Activated naive CD4-positive, alpha-beta T cell treated with anti-CD3 and anti-CD28 coated beads, Interleukin-2, amount 10 ng/mL, durations not matched to agents 7 days and 5 days (primary cell): ENCODE results near the gene GTF2IRD1.
"Not testable (repeated sequence)": the region's sequence is repeated elsewhere in the genome, so short reads cannot be mapped to it uniquely, and the experiment has no call there.

Source experiments
- CTCF ChIA-PET: fragments of 350-600 bp; sonication (Branson Sonifier 250); formaldehyde crosslinking; loops from one replicate; lab custom pipeline; 2021; ENCODE audit warnings: antibody characterized with exemption; lab: Charles Lee
- DNase-seq: peaks from one replicate; pipeline ENCODE4 v3.0.0-alpha.2; 2020
- H3K27ac Mint-ChIP-seq: one replicate; pipeline ENCODE4 v1.8.0; 2021; ENCODE audit warnings: mild to moderate bottlenecking, moderate library complexity, mixed read lengths
- H3K27me3 Mint-ChIP-seq: one replicate; pipeline ENCODE4 v1.8.0; 2021; ENCODE audit warnings: mild to moderate bottlenecking, mixed read lengths
- H3K36me3 Mint-ChIP-seq: one replicate; pipeline ENCODE4 v1.8.0; 2021; ENCODE audit warnings: mixed read lengths
- H3K4me1 Mint-ChIP-seq: one replicate; pipeline ENCODE4 v1.8.0; 2021; ENCODE audit warnings: mixed read lengths
- H3K4me3 Mint-ChIP-seq: one replicate; pipeline ENCODE4 v1.8.0; 2021; ENCODE audit warnings: mild to moderate bottlenecking, moderate library complexity, mixed read lengths
- H3K9me3 Mint-ChIP-seq: one replicate; pipeline ENCODE4 v1.8.0; 2021; ENCODE audit warnings: mixed read lengths

Gene GTF2IRD1

DNA sequence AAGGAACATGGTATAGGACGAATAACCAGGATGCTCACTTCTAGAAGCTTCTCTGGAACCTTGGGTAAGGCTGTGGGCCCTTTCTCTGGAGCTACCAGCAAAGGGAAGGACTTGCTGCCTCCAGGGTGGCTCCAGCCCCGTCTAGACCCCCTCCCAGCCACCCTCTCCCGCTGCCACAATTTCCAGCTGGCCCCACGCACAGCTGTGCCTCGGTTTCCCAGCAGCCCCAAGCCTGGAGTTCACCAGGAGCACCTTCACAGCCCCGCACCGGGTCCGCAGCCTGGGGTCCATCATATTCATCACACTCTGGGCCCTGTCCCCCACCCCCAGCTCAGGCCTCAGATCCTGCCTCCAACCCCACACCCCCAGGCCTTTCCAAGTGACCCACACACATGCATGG, 35.6 kb upstream of the GTF2IRD1 start:
- Mint-ChIP-seq H3K27ac (peak overlapping the region; percentile 6), H3K4me1 (no peaks in the 10 kb centered on the region), H3K9me3 (no peaks in the 10 kb centered on the region), H3K27me3 (peaks cover 12% of the 10 kb centered on the region), H3K36me3 (no peaks in the 10 kb centered on the region), H3K4me3 (no peak overlapping the region)
- CTCF ChIA-PET: interaction anchor here (0.7 to 3.4 kb wide), 4 partner anchors 107 to 149 kb away, joined by 3 to 44 read pairs (median 4); no protein-coding TSS in a partner anchor
- no peak for DNase-seq

DNA sequence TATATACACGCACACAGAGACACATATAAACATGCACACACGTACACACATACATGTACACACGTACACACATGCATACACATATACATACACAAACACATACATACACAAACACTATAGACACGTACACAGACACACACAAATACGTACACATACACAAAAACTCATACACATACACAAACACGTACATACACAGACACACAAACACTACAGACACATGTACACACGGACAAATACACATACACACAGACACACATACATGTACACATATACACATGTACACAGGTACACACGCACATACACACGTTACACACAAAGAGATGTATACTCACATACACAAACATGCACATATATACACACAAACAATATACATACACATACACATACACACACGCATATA, 35.2 kb upstream of the GTF2IRD1 start:
- Mint-ChIP-seq H3K27ac (peak overlapping the region; percentile 6), H3K4me3 (no peak overlapping the region), H3K9me3 (no peaks in the 10 kb centered on the region), H3K4me1 (no peaks in the 10 kb centered on the region), H3K27me3 (peaks cover 13% of the 10 kb centered on the region), H3K36me3 (no peaks in the 10 kb centered on the region)
- CTCF ChIA-PET: interaction anchor here (0.8 to 3.4 kb wide), 2 partner anchors 107 to 148 kb away, joined by 4 to 44 read pairs; no protein-coding TSS in a partner anchor
- DNase-seq: no peak

- H3K36me3 Mint-ChIP-seq, H3K9me3 Mint-ChIP-seq, H3K4me3 Mint-ChIP-seq, DNase-seq, H3K4me1 Mint-ChIP-seq, H3K27ac Mint-ChIP-seq: not testable (repeated sequence)
- CTCF ChIA-PET: interaction anchor here (0.6 to 1.2 kb wide), 3 partner anchors 79 to 290 kb away, joined by 3 read pairs; no protein-coding TSS in a partner anchor
- H3K27me3 Mint-ChIP-seq: peaks cover 13% of the 10 kb centered on the region
These were observed 34.5 kb upstream of the GTF2IRD1 start for GRCh38 chr7:74419232-74419631.

DNA sequence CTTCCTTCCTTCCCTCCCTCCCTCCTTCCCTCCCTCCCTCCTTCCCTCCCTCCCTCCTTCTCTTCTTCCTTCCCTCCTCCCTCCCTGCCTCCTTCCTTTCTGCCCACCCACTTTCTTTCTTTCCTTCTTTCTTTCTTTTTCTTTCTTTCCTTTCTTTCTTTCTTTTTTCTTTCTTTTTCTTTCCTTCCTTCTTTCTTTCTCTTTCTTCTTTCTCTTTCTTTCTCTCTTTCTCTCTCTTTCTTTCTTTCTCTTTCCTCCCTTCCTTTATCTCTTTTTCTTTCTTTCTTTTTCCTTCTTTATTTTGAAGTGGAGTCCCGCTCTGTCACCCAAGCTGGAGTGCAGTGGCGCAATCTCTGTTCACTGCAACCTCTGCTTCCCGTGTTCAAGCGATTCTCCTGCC, 33.7 kb upstream of the GTF2IRD1 start:
- H3K27ac Mint-ChIP-seq: no peak overlapping the region
- CTCF ChIA-PET: interaction anchor here (1.0 to 1.2 kb wide), 3 partner anchors 20 to 289 kb away, joined by 3 read pairs; no protein-coding TSS in a partner anchor
- H3K9me3 Mint-ChIP-seq: no peaks in the 10 kb centered on the region
- no peaks in the 10 kb centered on the region for H3K36me3 Mint-ChIP-seq
- no peaks in the 10 kb centered on the region for H3K4me1 Mint-ChIP-seq
- H3K4me3 Mint-ChIP-seq: no peak overlapping the region
- peaks cover 13% of the 10 kb centered on the region for H3K27me3 Mint-ChIP-seq
- no peak for DNase-seq

GRCh38 chr7:74424291-74424880, 29.3 kb upstream of the GTF2IRD1 start:
- Mint-ChIP-seq H3K36me3 (no peaks in the 10 kb centered on the region), H3K27ac (no peak overlapping the region), H3K27me3 (peaks cover 9% of the 10 kb centered on the region), H3K4me3 (no peak overlapping the region), H3K4me1 (no peaks in the 10 kb centered on the region), H3K9me3 (no peaks in the 10 kb centered on the region)
- CTCF ChIA-PET: no interaction called here
- DNase-seq: no peak

DNA sequence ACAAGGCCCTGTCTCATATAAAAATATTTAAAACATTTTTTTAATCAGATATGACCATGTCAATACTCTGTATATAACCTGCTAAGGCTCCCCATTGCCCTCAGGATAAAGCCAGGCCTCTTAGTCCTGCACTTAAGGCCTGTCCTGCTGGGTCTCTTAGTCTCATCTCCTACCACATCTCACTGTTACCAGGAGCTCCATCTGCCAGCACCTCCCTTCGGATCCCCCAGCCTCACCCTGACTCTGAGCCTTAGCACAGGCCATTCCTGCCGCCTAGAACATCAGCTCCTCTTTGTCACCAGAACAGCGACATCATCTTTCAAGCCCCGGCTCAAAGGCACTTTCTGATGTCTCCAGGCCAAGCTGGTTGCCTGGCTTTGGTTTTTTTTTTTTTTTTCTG, 25.7 kb upstream of the GTF2IRD1 start:
- H3K4me1 Mint-ChIP-seq: no peaks in the 10 kb centered on the region
- CTCF ChIA-PET: interaction anchor here (1.1 kb wide), 1 partner anchor 27 kb away, joined by 3 read pairs; no protein-coding TSS in a partner anchor
- H3K27ac Mint-ChIP-seq: no peak overlapping the region

DNA sequence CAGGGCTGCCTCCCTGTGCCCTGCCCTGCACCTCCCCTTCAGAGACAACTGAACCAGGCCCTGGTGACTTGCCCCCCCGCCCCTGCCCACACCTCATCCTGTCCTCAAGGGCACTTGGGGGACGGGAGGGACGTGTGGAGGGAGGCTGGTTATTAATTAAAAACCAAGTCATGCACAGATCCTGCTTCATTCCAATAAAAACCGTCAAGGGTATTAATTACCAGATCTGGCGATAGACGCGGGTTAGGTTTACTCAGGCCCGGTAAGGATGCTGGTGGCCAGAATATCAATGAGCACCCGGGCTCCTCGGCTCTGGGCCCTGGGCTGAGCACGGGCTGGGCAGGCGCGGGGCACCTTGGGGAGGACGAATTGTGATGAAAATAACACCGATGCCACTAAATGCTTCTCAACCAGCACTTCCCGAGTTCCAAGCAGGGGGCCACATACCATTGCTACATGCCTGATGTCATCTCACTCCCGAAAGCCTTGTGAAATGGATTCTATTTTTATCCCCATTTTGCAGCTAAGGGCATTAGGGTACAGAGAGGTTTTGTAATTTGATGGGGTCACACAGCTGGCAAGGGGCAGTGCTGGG, 24.5 kb upstream of the GTF2IRD1 start:
- H3K27me3 Mint-ChIP-seq: no peaks in the 10 kb centered on the region
- H3K9me3 Mint-ChIP-seq: no peaks in the 10 kb centered on the region
- no peaks in the 10 kb centered on the region for H3K36me3 Mint-ChIP-seq
- H3K4me3 Mint-ChIP-seq: no peak overlapping the region
- no peaks in the 10 kb centered on the region for H3K4me1 Mint-ChIP-seq
- no peak overlapping the region for H3K27ac Mint-ChIP-seq
- DNase-seq: no peak
- CTCF ChIA-PET: no interaction called here

More for the DNA sequence above, 25.7 kb upstream of the GTF2IRD1 start:
- DNase-seq: no peak
- Mint-ChIP-seq H3K27me3 (peaks cover 1% of the 10 kb centered on the region), H3K9me3 (no peaks in the 10 kb centered on the region), H3K36me3 (no peaks in the 10 kb centered on the region), H3K4me3 (no peak overlapping the region)

GRCh38 chr7:74430409-74430808, 23.3 kb upstream of the GTF2IRD1 start:
- CTCF ChIA-PET, H3K4me1 Mint-ChIP-seq, DNase-seq, H3K4me3 Mint-ChIP-seq, H3K9me3 Mint-ChIP-seq, H3K36me3 Mint-ChIP-seq, H3K27me3 Mint-ChIP-seq, H3K27ac Mint-ChIP-seq: not testable (repeated sequence)

GRCh38 chr7:74430961-74431466, 22.7 kb upstream of the GTF2IRD1 start:
- Mint-ChIP-seq H3K4me3 (no peak overlapping the region), H3K27ac (no peak overlapping the region), H3K9me3 (no peaks in the 10 kb centered on the region), H3K36me3 (no peaks in the 10 kb centered on the region), H3K4me1 (no peaks in the 10 kb centered on the region), H3K27me3 (peaks cover 4% of the 10 kb centered on the region)
- CTCF ChIA-PET: no interaction called here
- no peak for DNase-seq

DNA sequence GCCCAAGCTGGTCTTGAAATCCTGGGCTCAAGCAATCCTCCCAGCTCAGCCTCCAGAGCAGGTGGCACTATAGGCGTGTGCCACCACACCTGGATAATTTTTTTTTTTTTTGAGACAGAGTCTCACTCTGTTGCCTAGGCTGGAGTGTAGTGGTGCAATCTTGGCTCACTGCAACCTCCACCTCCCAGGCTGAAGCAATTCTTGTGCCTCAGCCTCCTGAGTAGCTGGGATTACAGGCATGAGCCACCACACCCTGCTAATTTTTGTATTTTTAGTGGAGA, 16.5 kb upstream of the GTF2IRD1 start:
- H3K4me1 Mint-ChIP-seq, CTCF ChIA-PET, H3K9me3 Mint-ChIP-seq, H3K36me3 Mint-ChIP-seq, DNase-seq, H3K4me3 Mint-ChIP-seq, H3K27ac Mint-ChIP-seq: not testable (repeated sequence)
- peaks cover 18% of the 10 kb centered on the region for H3K27me3 Mint-ChIP-seq

- H3K27me3 Mint-ChIP-seq: peaks cover 18% of the 10 kb centered on the region
- H3K4me3 Mint-ChIP-seq: no peak overlapping the region
- CTCF ChIA-PET: no interaction called here
- no peaks in the 10 kb centered on the region for H3K4me1 Mint-ChIP-seq
- H3K27ac Mint-ChIP-seq: no peak overlapping the region
- DNase-seq: no peak
- no peaks in the 10 kb centered on the region for H3K36me3 Mint-ChIP-seq
- H3K9me3 Mint-ChIP-seq: peaks cover 8% of the 10 kb centered on the region
These were observed 15.4 kb upstream of the GTF2IRD1 start for GRCh38 chr7:74438327-74438726.

GRCh38 chr7:74439541-74439940, 14.2 kb upstream of the GTF2IRD1 start:
- H3K36me3 Mint-ChIP-seq: no peaks in the 10 kb centered on the region
- CTCF ChIA-PET: interaction anchor here (0.7 kb wide), 1 partner anchor 1427 kb away, joined by 3 read pairs; no protein-coding TSS in a partner anchor
- peaks cover 18% of the 10 kb centered on the region for H3K27me3 Mint-ChIP-seq
- H3K9me3 Mint-ChIP-seq: peaks cover 8% of the 10 kb centered on the region
- no peaks in the 10 kb centered on the region for H3K4me1 Mint-ChIP-seq
- no peak overlapping the region for H3K4me3 Mint-ChIP-seq
- DNase-seq: no peak
- no peak overlapping the region for H3K27ac Mint-ChIP-seq

GRCh38 chr7:74440143-74440542, 13.6 kb upstream of the GTF2IRD1 start:
- not testable (repeated sequence) for H3K36me3 Mint-ChIP-seq, H3K27ac Mint-ChIP-seq, DNase-seq, H3K4me3 Mint-ChIP-seq, H3K4me1 Mint-ChIP-seq, H3K9me3 Mint-ChIP-seq
- CTCF ChIA-PET: interaction anchor here (0.7 to 1.0 kb wide), 2 partner anchors 20 to 1427 kb away, joined by 3 read pairs; no protein-coding TSS in a partner anchor
- H3K27me3 Mint-ChIP-seq: peaks cover 17% of the 10 kb centered on the region

DNA sequence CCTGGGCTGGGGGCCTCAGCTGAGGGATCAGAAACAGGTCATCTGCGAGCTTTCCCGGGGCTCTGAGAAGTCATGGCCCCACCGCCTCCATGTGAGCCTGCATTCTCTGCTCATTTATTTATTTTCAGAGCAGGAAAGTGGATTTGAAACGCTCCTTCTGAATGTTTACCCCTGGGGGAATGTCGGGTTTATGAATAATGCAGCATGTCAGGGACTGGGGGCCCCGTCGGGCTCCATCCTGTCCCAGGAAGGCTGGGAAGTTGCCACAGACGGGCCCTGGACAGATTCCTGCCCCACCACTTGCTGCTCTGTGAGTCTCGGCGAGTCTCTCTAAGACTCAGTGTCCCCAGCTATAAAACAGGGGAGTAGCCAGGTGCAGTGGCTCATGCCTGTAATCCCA, 11.9 kb upstream of the GTF2IRD1 start:
- H3K4me1 Mint-ChIP-seq: no peaks in the 10 kb centered on the region
- DNase-seq: no peak
- no peak overlapping the region for H3K4me3 Mint-ChIP-seq
- no peak overlapping the region for H3K27ac Mint-ChIP-seq
- CTCF ChIA-PET: no interaction called here
- peaks cover 15% of the 10 kb centered on the region for H3K27me3 Mint-ChIP-seq
- no peaks in the 10 kb centered on the region for H3K36me3 Mint-ChIP-seq
- H3K9me3 Mint-ChIP-seq: peaks cover 8% of the 10 kb centered on the region
